Smooth muscle cell (in vitro differentiated cells): ENCODE data around the gene C1orf21. TPM values are rescaled to one million over a fixed set of nuclear protein-coding genes. Genes with fewer than 3 reads are reported as not detected.
A peak's percentile ranks its signal among the peaks of the same experiment; 100 is the strongest.

ENCODE experiments used
- DNase-seq: peaks from one replicate; lab custom pipeline; 2025; ENCODE audit not compliant: unreplicated experiment; lab: John Stamatoyannopoulos, UW
- H2AFZ ChIP-seq: fragments of 200-600 bp; sonication (generic); 2 replicates; pipeline ENCODE4 v1.6.0; 2016; ENCODE audit warnings: antibody characterized with exemption, low read depth, mild to moderate bottlenecking
- H3F3A ChIP-seq: fragments of 200-600 bp; sonication (generic); 2 replicates; pipeline ENCODE4 v1.6.0; 2017; ENCODE audit warnings: antibody characterized with exemption, low read depth
- H3K27ac ChIP-seq: fragments of 200-600 bp; sonication (generic); 2 replicates; pipeline ENCODE4 v1.5.1; 2016; ENCODE audit warnings: low read depth, mild to moderate bottlenecking
- H3K27me3 ChIP-seq: fragments of 200-600 bp; sonication (generic); 2 replicates; pipeline ENCODE4 v1.6.1; 2016; ENCODE audit warnings: low read depth, mild to moderate bottlenecking
- H3K36me3 ChIP-seq: fragments of 200-600 bp; sonication (generic); 2 replicates; pipeline ENCODE4 v1.5.1; 2016; ENCODE audit warnings: low read depth
- H3K4me1 ChIP-seq: fragments of 200-600 bp; sonication (generic); 2 replicates; pipeline ENCODE4 v1.5.1; 2016; ENCODE audit warnings: low read depth
- H3K4me2 ChIP-seq: fragments of 200-600 bp; sonication (generic); 2 replicates; pipeline ENCODE4 v1.6.0; 2016; ENCODE audit warnings: mild to moderate bottlenecking
- H3K4me3 ChIP-seq: fragments of 200-600 bp; sonication (generic); 2 replicates; pipeline ENCODE4 v1.5.1; 2016; ENCODE audit warnings: mild to moderate bottlenecking
- H3K79me2 ChIP-seq: fragments of 200-600 bp; sonication (generic); 2 replicates; pipeline ENCODE4 v1.6.0; 2016; ENCODE audit warnings: low read depth, mild to moderate bottlenecking
- H3K9ac ChIP-seq: fragments of 200-600 bp; sonication (generic); 2 replicates; pipeline ENCODE4 v1.6.0; 2016; ENCODE audit warnings: low read depth
- H3K9me3 ChIP-seq: fragments of 200-600 bp; sonication (generic); replicated peaks from 2 replicates; pipeline ENCODE4 v1.5.1; 2016; ENCODE audit warnings: low read depth
- H4K20me1 ChIP-seq: fragments of 200-600 bp; sonication (generic); 2 replicates; pipeline ENCODE4 v1.6.0; 2016; ENCODE audit warnings: low read depth
- CTCF ChIP-seq: fragments of 200-600 bp; sonication (generic); IDR thresholded peaks from 2 replicates; pipeline ENCODE4 v1.5.1; 2017; ENCODE audit warnings: borderline replicate concordance, mild to moderate bottlenecking, antibody characterized with exemption; ENCODE audit not compliant: insufficient read depth, poor library complexity, severe bottlenecking
- WGBS: methylation state at CpG from one replicate; pipeline ENCODE4 v1.1.7; 2016; ENCODE audit warnings: low lambda C conversion rate; 5-methylcytosine and 5-hydroxymethylcytosine counted together
- polyA plus RNA-seq: library from polyadenylated mRNA; unstranded; fragments of >200 nt; fragmentation: Nextera tagmentation; extraction: Ambion mirVana; gene quantifications from 2 replicates; pipeline ENCODE4 v1.2.1, GENCODE V29; 2016
- total RNA-seq: library from RNA; depleted of rRNA; stranded (reverse); fragments of >200 nt; gene quantifications from 2 replicates; pipeline ENCODE4 v1.2.3, GENCODE V29; 2014

Gene C1orf21
- total and polyA plus RNA-seq, 2 experiments from 2014 or later, result 24.2 to 39.4 TPM

- no peak for DNase-seq
- no peak overlapping the region for H2AFZ ChIP-seq
- no peaks in the 10 kb centered on the region for H4K20me1 ChIP-seq
- H3K9ac ChIP-seq, result no peak overlapping the region
- no peaks in the 10 kb centered on the region for H3K36me3 ChIP-seq
- H3K27me3 ChIP-seq, result no peaks in the 10 kb centered on the region
- no peak overlapping the region for H3K4me3 ChIP-seq
- no peak for TF ChIP-seq CTCF
- no peaks in the 10 kb centered on the region for H3K9me3 ChIP-seq
- no peak overlapping the region for H3K27ac ChIP-seq
- H3K4me1 ChIP-seq, result peaks cover 22% of the 10 kb centered on the region
- WGBS, result 72% methylated on average over 1 of the region's 1 CpG
- H3K4me2 ChIP-seq, result peak overlapping the region; percentile 69
- H3K79me2 ChIP-seq, result peaks cover 9% of the 10 kb centered on the region
- H3F3A ChIP-seq, result no peaks in the 10 kb centered on the region
Observed at GRCh38 chr1:184507604-184508280, 120.9 kb downstream of the C1orf21 start.

- WGBS, result 96% methylated on average over 2 of the region's 2 CpGs
- peaks cover 19% of the 10 kb centered on the region for H3K4me1 ChIP-seq
- H3K27me3 ChIP-seq, result no peaks in the 10 kb centered on the region
- H3K9me3 ChIP-seq, result no peaks in the 10 kb centered on the region
- no peaks in the 10 kb centered on the region for H4K20me1 ChIP-seq
- no peak overlapping the region for H3K4me3 ChIP-seq
- H3K9ac ChIP-seq, result no peak overlapping the region
- no peaks in the 10 kb centered on the region for H3K36me3 ChIP-seq
- H3K4me2 ChIP-seq, result no peak overlapping the region
- no peaks in the 10 kb centered on the region for H3F3A ChIP-seq
- H3K79me2 ChIP-seq, result peaks cover 9% of the 10 kb centered on the region
- no peak overlapping the region for H2AFZ ChIP-seq
- no peak for DNase-seq
- no peak for TF ChIP-seq CTCF
- H3K27ac ChIP-seq, result no peak overlapping the region
Observed at GRCh38 chr1:184509105-184509504, 122.3 kb downstream of the C1orf21 start.

DNA sequence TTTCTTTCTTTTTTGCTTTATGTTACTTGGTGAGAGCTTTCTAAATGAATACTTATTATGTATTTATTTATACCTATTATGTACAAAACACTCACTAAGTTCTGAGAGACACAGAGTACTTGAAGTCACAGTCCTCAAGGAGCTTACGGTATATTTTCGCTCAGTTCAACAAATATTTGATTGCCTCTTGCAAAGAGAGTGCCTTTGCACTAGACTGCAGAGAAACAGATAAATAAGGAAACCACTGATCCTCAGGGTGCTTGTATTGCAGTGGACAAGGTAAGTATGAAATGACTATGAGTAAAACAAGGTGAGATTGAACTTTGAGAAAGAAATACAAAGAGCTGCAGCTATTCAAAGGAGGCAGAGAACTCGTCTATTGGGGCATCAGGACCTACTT is 123.3 kb downstream of the C1orf21 start:
- TF ChIP-seq CTCF, result no peak

GRCh38 chr1:184512724-184513123 is 125.9 kb downstream of the C1orf21 start:
- no peaks in the 10 kb centered on the region for H3F3A ChIP-seq
- no peak overlapping the region for H3K27ac ChIP-seq
- H3K27me3 ChIP-seq, result no peaks in the 10 kb centered on the region
- H4K20me1 ChIP-seq, result no peaks in the 10 kb centered on the region
- no peak for DNase-seq
- no peak for TF ChIP-seq CTCF
- no peak overlapping the region for H2AFZ ChIP-seq
- no peak overlapping the region for H3K9ac ChIP-seq
- H3K79me2 ChIP-seq, result no peaks in the 10 kb centered on the region
- H3K4me2 ChIP-seq, result no peak overlapping the region
- peaks cover 6% of the 10 kb centered on the region for H3K4me1 ChIP-seq
- no peaks in the 10 kb centered on the region for H3K9me3 ChIP-seq
- H3K36me3 ChIP-seq, result no peaks in the 10 kb centered on the region
- no peak overlapping the region for H3K4me3 ChIP-seq
- WGBS, result 97% methylated on average over 8 of the region's 8 CpGs

More for the DNA sequence above, 123.3 kb downstream of the C1orf21 start:
- no peaks in the 10 kb centered on the region for H3K36me3 ChIP-seq
- H3K4me2 ChIP-seq, result no peak overlapping the region
- no peaks in the 10 kb centered on the region for H3K27me3 ChIP-seq
- no peaks in the 10 kb centered on the region for H4K20me1 ChIP-seq
- H3K9ac ChIP-seq, result no peak overlapping the region
- peaks cover 10% of the 10 kb centered on the region for H3K4me1 ChIP-seq
- WGBS, result 98% methylated on average over 3 of the region's 3 CpGs
- H2AFZ ChIP-seq, result no peak overlapping the region
- DNase-seq, result no peak
- no peaks in the 10 kb centered on the region for H3F3A ChIP-seq
- H3K27ac ChIP-seq, result no peak overlapping the region
- H3K79me2 ChIP-seq, result peaks cover 9% of the 10 kb centered on the region
- H3K9me3 ChIP-seq, result no peaks in the 10 kb centered on the region
- no peak overlapping the region for H3K4me3 ChIP-seq
